PFSK-1 (cell line): ENCODE results near the gene ANKRD60.

Experiments used
- POLR2AphosphoS5 ChIP-seq: IDR thresholded peaks from 2 replicates; pipeline ENCODE4 v1.6.1; 2012; ENCODE audit warnings: low read depth, mild to moderate bottlenecking, control low read depth, low read length, moderate library complexity
- TAF1 ChIP-seq: IDR thresholded peaks from 2 replicates; pipeline ENCODE4 v1.6.1; 2012; ENCODE audit warnings: low read length, control low read depth, borderline replicate concordance; ENCODE audit not compliant: insufficient read depth

DNA sequence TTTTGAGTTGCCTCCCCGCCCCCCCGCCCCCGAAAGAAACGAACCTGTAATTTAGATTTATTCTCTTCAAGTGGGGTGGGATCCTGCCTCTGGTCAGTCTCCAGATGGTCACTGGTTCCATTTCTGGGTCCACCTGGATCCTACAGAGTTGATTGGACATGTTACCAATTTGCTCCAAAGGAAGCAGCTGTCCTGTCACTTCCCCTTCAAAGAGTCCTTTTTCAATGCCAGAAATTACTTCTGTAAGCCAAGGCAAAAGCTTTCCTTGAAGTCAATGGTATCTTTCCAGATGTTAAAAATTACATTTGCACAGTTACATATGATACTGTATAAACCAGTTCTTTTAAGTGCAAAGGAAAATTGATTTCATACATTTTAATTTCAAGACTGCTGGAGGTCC is 12.0 kb upstream of the ANKRD60 start:
- TF ChIP-seq POLR2AphosphoS5 (no peak), TAF1 (no peak)
